Measurements from ENCODE around the gene ITPK1.

ITPK1 gene

DNA sequence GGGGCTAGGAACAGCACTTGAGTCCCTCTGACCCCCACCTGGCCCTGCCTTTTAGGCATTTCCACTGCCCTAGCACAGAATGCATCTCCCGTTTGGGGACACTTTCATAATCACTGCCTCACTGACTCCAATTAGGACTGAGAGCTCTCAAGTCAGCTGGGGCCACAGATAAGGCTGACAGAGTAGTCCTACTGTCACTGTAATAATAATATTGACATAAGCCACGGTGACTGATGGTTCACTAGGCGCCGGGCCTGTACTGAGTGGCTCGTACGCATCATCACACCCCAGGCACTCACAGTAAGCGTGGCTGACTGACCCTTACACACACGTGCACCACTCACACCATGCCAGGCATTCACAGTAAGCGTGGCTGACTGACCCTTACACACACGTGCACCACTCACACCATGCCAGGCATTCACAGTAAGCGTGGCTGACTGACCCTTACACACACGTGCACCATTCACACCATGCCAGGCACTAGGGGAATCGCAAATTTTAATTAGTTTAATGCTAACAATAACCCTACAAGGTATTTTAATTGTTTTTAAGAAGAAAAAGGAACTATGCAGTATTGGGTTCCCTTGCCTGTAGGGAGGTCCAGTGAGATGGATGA is 105.1 kb downstream of the ITPK1 start:
- no peak for DNase-seq (ENCODE audit: low read depth, low spot score)

- no peak for DNase-seq (ENCODE audit: low read depth, low spot score)
These were observed 105.6 kb downstream of the ITPK1 start for GRCh38 chr14:93010130-93010499.

DNA sequence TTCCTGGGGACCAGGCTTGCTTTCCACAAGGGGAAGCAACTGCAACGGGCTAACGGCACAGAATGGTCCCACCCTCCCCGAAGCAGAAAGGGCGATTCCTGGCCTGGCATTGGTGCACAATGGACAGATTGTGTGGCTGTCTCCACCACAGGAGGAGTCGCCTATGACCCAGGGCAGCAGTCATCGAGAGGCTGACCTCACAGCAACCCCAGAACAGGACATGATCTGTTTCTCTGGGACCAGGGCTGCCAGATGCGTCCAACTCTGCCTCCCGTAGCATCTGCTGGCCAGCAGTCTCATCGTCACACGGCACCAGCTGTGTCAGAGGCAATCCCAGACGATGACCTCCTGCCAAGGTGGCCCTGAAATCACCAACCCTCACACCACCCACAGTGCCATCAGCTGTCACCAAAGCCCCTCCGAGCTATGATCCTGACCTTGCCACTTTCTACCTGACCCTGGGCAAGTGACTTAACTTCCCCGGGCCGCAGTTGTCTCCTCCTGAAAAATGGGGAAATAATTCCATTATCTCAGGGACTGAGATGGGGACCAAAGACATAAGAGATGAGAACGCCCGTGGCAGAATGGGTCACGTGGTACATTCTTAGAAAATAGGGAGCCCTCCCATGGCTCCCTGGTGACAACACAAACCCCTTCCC is 106.1 kb downstream of the ITPK1 start:
- no peak for DNase-seq (ENCODE audit: low read depth, low spot score)

- DNase-seq (ENCODE audit: low read depth, low spot score), result peak; percentile 48
These were observed 107.3 kb downstream of the ITPK1 start for GRCh38 chr14:93008381-93008780.

GRCh38 chr14:93007225-93007997 is 108.3 kb downstream of the ITPK1 start:
- DNase-seq (ENCODE audit: low read depth, low spot score), result peak; percentile 88

DNA sequence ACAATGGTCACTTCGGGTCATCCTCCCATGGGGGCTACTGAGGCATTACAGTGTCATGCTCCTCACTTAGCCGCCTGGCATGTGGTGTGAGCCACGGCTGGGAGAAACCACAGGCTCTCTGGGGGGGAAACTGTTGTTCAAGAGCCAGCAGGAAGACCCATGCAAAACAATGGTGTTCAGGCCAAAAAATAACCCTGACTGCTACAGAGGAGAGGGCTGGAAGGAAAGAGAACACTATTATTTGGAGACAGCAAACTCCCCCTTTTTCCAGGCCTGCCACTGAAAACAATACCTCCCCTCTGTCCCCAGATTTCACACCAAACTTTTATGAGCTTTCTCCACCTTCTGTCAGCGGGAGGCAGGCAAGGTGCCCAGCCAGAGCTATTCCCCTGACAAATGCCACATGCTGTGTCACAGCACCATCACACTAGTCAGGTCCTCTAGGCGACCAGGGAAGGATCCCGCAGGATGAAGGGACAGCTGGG is 109.1 kb downstream of the ITPK1 start:
- peak; percentile 78 for DNase-seq (ENCODE audit: low read depth, low spot score)

DNA sequence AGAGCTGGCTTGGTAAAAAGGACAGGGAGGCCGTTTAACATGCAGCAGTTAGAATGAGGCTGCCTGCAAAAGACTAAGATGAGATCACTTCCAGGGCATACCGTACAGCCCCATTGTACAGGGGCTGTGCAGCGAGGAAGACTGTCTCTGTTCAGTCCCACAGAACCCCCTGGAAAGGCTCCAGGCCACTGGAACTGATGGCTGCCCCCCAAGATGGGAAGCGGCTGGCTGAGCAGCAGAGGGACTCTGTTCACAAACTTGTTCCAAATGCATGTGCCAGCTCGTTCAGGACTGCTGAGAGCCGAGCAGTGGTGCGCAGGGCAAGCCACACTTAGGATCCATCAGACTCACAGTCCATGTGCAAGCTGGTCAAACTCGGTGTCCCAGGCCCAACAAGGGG is 109.9 kb downstream of the ITPK1 start:
- peak; percentile 36 for DNase-seq (ENCODE audit: low read depth, low spot score)

DNA sequence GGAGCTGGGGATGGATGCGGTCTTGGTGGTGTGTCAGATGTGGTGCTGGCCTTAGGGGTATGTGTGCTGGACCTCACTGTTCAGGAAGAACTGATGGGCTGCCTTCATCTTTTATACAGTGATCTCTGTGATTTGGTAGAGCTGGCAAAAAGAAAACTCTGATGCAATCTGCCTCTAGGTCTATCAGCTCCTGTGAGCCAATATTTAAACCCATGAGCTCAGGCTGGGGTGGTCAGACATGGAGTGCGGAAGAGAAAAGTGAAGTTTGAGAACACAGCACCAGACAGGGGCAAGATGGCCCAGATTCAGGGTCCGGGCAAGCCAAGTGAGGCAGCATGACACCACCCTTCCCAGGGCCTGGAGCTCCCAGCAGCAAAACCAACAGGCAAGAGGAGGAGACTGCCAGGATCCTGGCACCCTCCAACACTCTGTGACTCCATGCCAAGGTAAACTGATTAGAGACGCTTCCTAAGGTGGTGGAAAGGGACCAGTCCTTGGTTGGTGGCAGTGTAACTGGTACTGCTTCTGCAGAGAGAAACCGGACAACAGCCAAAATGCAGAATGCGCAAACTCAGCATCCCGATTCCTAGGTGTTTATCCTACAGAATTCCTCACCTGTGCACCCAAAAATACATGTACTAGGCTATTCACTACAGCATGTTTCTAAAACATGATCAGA is 110.5 kb downstream of the ITPK1 start:
- peak; percentile 32 for DNase-seq (ENCODE audit: low read depth, low spot score)

DNA sequence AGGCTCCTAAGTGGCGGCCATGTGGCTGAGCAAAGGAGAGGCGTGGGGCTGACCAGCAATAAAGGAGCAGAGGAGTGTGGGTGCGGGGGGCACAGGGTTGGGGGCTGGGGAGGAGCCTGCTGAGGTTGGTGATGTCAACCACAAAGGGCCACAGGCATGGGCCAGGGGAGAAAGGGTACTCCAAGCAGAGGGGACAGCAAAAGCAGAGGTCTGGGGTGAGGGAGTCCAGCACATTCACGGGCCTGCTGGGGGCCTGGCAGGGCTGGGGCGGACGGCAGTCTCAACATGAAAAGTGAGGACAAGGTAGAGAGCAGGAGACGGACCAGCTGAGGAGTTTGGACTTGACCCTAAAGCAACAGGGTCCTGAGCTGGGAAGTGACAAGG is 111.0 kb downstream of the ITPK1 start:
- no peak for DNase-seq (ENCODE audit: low read depth, low spot score)

GRCh38 chr14:93003945-93004698 is 111.6 kb downstream of the ITPK1 start:
- peak; percentile 64 for DNase-seq (ENCODE audit: low read depth, low spot score)

DNA sequence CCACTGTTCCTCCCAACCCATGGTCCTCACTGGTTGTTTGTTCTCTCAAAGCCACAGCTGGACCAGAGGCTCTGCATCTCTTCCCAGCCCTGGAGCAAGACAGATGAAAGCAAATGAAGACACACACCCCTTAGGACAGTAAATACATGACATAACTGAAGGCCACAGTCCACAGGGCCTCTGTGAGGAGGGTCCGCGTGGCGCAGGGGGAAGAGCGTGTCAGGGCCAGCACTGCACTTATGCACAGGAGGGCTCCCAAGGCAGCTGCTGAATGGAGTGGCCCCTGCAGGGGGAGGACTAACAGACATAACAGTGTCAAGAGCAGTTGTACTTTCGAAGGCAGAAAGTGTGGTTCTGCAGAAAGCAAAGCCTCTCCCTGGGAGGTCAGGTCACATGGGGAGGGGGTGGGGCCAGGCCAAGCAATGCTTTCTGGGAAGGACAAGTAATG is 112.8 kb downstream of the ITPK1 start:
- DNase-seq (ENCODE audit: low read depth, low spot score), result no peak

- DNase-seq (ENCODE audit: low read depth, low spot score), result no peak
These were observed 113.7 kb downstream of the ITPK1 start for GRCh38 chr14:93002049-93002448.

DNA sequence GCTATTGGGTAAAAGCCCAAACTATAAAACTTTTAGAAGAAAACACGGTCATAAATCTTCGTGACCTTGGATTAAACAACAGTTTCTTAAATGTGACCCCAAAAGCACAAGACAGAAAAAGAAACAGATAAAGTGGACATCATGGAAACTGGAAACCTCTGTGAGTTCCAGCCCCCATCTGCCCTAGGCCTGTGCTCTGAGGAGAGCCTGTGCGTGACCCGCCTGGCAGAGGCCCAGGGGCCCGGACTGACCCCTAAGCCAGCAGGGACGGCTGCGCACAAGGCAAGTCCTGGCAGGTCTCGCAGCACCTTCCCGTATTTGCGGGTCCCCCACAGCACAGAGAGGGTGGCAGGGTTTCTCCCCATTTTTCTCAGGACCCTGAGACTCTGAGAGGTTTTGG is 116.8 kb downstream of the ITPK1 start:
- DNase-seq (ENCODE audit: low read depth, low spot score), result no peak

DNA sequence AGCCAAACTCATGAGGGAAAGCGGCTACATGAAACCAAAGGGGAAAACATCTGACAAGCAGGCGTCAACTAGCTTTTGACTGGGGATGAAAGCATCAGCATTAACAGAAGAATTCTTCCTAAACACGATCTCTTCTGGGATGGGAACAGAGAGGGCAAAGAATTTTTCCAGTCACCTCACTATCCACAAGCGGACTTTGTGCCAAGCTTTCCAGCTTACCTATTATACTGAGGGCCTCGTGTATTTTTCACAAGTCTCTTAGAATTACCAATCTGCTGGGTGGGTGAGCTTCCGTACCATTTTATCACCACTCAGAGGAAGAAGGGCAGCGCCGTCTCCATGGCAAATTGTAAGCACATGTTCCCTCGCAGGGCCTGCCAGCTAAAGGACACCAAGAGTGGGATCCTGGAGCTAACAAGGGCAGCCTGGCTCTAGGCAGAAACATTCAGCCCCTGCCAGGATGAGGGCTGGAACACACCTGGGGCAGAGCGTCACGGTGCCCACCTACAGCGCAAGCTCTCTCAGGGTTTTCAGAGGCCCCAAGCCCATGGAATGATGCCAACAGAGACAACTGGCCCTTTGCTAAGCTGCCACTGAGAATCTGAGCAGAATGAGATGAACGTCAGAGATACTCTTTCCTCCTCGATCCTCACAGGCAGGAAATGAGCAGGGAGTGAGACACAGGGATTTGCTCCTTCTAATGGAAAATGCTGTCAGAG is 118.2 kb downstream of the ITPK1 start:
- DNase-seq (ENCODE audit: low read depth, low spot score), result no peak

GRCh38 chr14:92995620-92996019 is 120.1 kb downstream of the ITPK1 start:
- DNase-seq (ENCODE audit: low read depth, low spot score), result no peak

GRCh38 chr14:92994942-92995341 is 120.8 kb downstream of the ITPK1 start:
- no peak for DNase-seq (ENCODE audit: low read depth, low spot score)

DNA sequence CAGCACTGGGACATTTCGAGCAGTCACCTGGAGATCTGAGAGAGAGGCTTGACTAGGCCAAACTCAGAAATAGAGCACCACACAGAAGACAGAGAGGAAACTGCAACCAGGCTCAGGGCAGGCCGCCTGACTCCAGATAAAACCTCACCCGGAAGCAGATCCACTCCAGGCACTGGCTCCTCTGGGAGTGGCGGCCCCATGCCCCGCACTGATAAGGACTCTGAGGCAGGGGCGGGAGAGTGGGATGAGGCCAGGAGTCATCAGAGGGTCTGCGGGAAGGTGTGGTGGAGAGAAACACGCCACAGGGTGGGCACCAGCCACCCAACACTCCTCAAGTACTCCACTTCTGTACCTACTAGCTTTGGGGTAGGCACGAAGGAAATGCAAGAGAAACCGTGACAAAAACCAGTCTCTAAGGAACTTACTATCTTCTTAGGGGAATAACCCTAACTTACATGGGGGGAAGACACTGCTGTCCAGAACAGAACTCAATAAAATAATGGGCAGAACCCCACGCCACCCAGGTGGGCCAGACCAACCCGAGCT is 121.5 kb downstream of the ITPK1 start:
- no peak for DNase-seq (ENCODE audit: low read depth, low spot score)

DNA sequence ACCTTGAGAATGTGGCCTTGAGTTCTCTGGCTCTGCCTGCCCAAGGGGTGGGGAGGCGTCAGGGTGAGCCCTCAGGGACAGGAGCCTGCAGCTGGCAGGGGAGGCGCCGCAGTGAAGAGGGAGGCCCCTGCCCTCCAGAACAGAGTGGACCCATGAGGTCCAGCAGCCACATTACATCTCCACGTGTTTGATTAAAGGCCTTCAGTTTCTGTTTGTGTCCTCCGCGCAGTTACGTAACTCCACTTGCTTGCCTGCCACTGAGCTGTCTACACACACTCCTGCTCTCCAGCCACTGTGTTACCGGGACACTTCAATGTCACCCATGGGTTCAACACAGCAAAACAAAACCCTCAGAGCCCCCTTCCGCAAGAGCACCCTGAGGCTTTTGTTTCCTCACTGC is 122.4 kb downstream of the ITPK1 start:
- DNase-seq (ENCODE audit: low read depth, low spot score), result no peak

GRCh38 chr14:92991536-92991935 is 124.2 kb downstream of the ITPK1 start:
- no peak for DNase-seq (ENCODE audit: low read depth, low spot score)
